ENCODE data around the gene TRPM2. TPM values are rescaled to one million over a fixed set of nuclear protein-coding genes. Genes with fewer than 3 reads are reported as not detected.
A peak's percentile ranks its signal among the peaks of the same experiment; 100 is the strongest.

The TRPM2 gene
- total RNA-seq, 4 donors from 2014 or later, result 1.6 to 3.5 (median 2.7) TPM

- intact Hi-C loops (cut with DNase I), result no loop called here
- peaks cover 0 to 5% (median 0%) of the 10 kb centered on the region in 4 donors for H3K4me1 ChIP-seq
- H3K27ac ChIP-seq (replicated peaks in 1 of 4), result peak overlapping the region in 1 of 4 donors; percentile 50
- no peaks in the 10 kb centered on the region for H3K9me3 ChIP-seq
- WGBS, result 63% methylated on average over 24 of the region's 25 CpGs
- peak overlapping the region in 3 of 4 donors; percentile 34 to 50 (median 35) for H3K4me3 ChIP-seq
- H3K27me3 ChIP-seq, result peaks cover 0 to 30% (median 0%) of the 10 kb centered on the region in 4 donors
- TF ChIP-seq EP300 (IDR thresholded peaks at IDR 0.05) (no peak), CTCF (IDR thresholded peaks at IDR 0.05) (peak; percentile 16 to 34 (median 28))
- H3K36me3 ChIP-seq, result no peaks in the 10 kb centered on the region
- DNase-seq (ENCODE audit: extremely low spot score), result no peak
Measured at GRCh38 chr21:44485254-44485793, 131.9 kb downstream of the TRPM2 start.

GRCh38 chr21:44485796-44486195 lies 132.4 kb downstream of the TRPM2 start:
- intact Hi-C loops (cut with DNase I), result no loop called here
- H3K36me3 ChIP-seq, result no peaks in the 10 kb centered on the region
- H3K4me1 ChIP-seq, result peaks cover 0 to 5% (median 0%) of the 10 kb centered on the region in 4 donors
- 60% methylated on average over 10 of the region's 10 CpGs for WGBS
- H3K27ac ChIP-seq (replicated peaks in 1 of 4), result peak overlapping the region in 1 of 4 donors; percentile 50
- DNase-seq (ENCODE audit: extremely low spot score), result no peak
- H3K27me3 ChIP-seq, result peaks cover 0 to 30% (median 0%) of the 10 kb centered on the region in 4 donors
- H3K4me3 ChIP-seq, result peak overlapping the region in 3 of 4 donors; percentile 34 to 50 (median 35)
- H3K9me3 ChIP-seq, result no peaks in the 10 kb centered on the region
- TF ChIP-seq EP300 (IDR thresholded peaks at IDR 0.05) (no peak), CTCF (IDR thresholded peaks at IDR 0.05) (no peak), POLR2A (IDR thresholded peaks at IDR 0.05; ENCODE audit: low read depth) (no peak), POLR2AphosphoS5 (IDR thresholded peaks at IDR 0.05) (no peak)

GRCh38 chr21:44486302-44486701 lies 132.9 kb downstream of the TRPM2 start:
- intact Hi-C loops (cut with DNase I), result no loop called here
- 71% methylated on average over 16 of the region's 16 CpGs for WGBS

GRCh38 chr21:44487831-44488230 lies 134.4 kb downstream of the TRPM2 start:
- no peaks in the 10 kb centered on the region for H3K36me3 ChIP-seq
- peaks cover 0 to 27% (median 0%) of the 10 kb centered on the region in 4 donors for H3K27me3 ChIP-seq
- WGBS, result 46% methylated on average over 4 of the region's 4 CpGs
- H3K27ac ChIP-seq (replicated peaks in 1 of 4), result no peak overlapping the region
- intact Hi-C loops (cut with DNase I), result no loop called here
- no peak for DNase-seq (ENCODE audit: extremely low spot score)
- H3K9me3 ChIP-seq, result peaks cover 0 to 11% (median 7%) of the 10 kb centered on the region in 4 donors
- peaks cover 0 to 5% (median 0%) of the 10 kb centered on the region in 4 donors for H3K4me1 ChIP-seq
- no peak for TF ChIP-seq EP300 (IDR thresholded peaks at IDR 0.05)
- peak in 1 of 3 experiments; percentile 8 for TF ChIP-seq CTCF (IDR thresholded peaks at IDR 0.05)
- no peak overlapping the region for H3K4me3 ChIP-seq

More at GRCh38 chr21:44486302-44486701, 132.9 kb downstream of the TRPM2 start:
- Histone ChIP-seq H3K4me3 (peak overlapping the region in 2 of 4 donors; percentile 34 to 50), H3K36me3 (no peaks in the 10 kb centered on the region), H3K4me1 (peaks cover 0 to 5% (median 0%) of the 10 kb centered on the region in 4 donors), H3K27ac (replicated peaks in 1 of 4) (no peak overlapping the region), H3K27me3 (peaks cover 0 to 30% (median 0%) of the 10 kb centered on the region in 4 donors), H3K9me3 (no peaks in the 10 kb centered on the region)
- no peak for DNase-seq (ENCODE audit: extremely low spot score)
- TF ChIP-seq POLR2AphosphoS5 (IDR thresholded peaks at IDR 0.05) (no peak), CTCF (IDR thresholded peaks at IDR 0.05) (no peak), EP300 (IDR thresholded peaks at IDR 0.05) (no peak)

- peaks cover 0 to 22% (median 0%) of the 10 kb centered on the region in 4 donors for H3K27me3 ChIP-seq
- H3K27ac ChIP-seq (replicated peaks in 1 of 4), result no peak overlapping the region
- TF ChIP-seq POLR2AphosphoS5 (IDR thresholded peaks at IDR 0.05) (no peak), EP300 (IDR thresholded peaks at IDR 0.05) (no peak), CTCF (IDR thresholded peaks at IDR 0.05) (no peak), POLR2A (IDR thresholded peaks at IDR 0.05; ENCODE audit: low read depth) (no peak)
- WGBS, result 37% methylated on average over 7 of the region's 7 CpGs
- H3K4me1 ChIP-seq, result peaks cover 0 to 5% (median 0%) of the 10 kb centered on the region in 4 donors
- no peaks in the 10 kb centered on the region for H3K36me3 ChIP-seq
- H3K9me3 ChIP-seq, result peaks cover 0 to 22% (median 17%) of the 10 kb centered on the region in 4 donors
- DNase-seq (ENCODE audit: extremely low spot score), result no peak
- H3K4me3 ChIP-seq, result no peak overlapping the region
- intact Hi-C loops (cut with DNase I), result no loop called here
Measured at GRCh38 chr21:44489962-44490361, 136.5 kb downstream of the TRPM2 start.
